Glutamatergic neuron (in vitro differentiated cells): ENCODE measurements around the gene RNPC3. TPM values are rescaled to one million over a fixed set of nuclear protein-coding genes. Genes with fewer than 3 reads are reported as not detected.
"Not testable (repeated sequence)": the region's sequence is repeated elsewhere in the genome, so short reads cannot be mapped to it uniquely, and the experiment has no call there.

ENCODE experiments used
- DNase-seq: peaks from one replicate; pipeline ENCODE4 v3.0.0; 2022
- H3K27ac Mint-ChIP-seq: one replicate; pipeline ENCODE4 v1.8.0; 2020; ENCODE audit warnings: mild to moderate bottlenecking, mixed read lengths, inconsistent platforms; ENCODE audit not compliant: unreplicated experiment
- H3K27me3 Mint-ChIP-seq: one replicate; pipeline ENCODE4 v1.8.0; 2020; ENCODE audit warnings: mild to moderate bottlenecking, moderate library complexity, mixed read lengths, inconsistent platforms; ENCODE audit not compliant: unreplicated experiment
- H3K36me3 Mint-ChIP-seq: one replicate; pipeline ENCODE4 v1.8.0; 2020; ENCODE audit warnings: mild to moderate bottlenecking, mixed read lengths, inconsistent platforms; ENCODE audit not compliant: unreplicated experiment
- H3K4me1 Mint-ChIP-seq: one replicate; pipeline ENCODE4 v1.8.0; 2020; ENCODE audit warnings: mild to moderate bottlenecking, low read depth, mixed read lengths, inconsistent platforms; ENCODE audit not compliant: unreplicated experiment
- H3K4me3 Mint-ChIP-seq: one replicate; pipeline ENCODE4 v1.8.0; 2020; ENCODE audit warnings: mild to moderate bottlenecking, mixed read lengths, inconsistent platforms; ENCODE audit not compliant: unreplicated experiment
- H3K9me3 Mint-ChIP-seq: one replicate; pipeline ENCODE4 v1.8.0; 2020; ENCODE audit warnings: mild to moderate bottlenecking, moderate library complexity, mixed read lengths, inconsistent platforms; ENCODE audit not compliant: unreplicated experiment
- CTCF ChIP-seq: fragments of 200-600 bp; sonication (generic); IDR thresholded peaks from one replicate; pipeline ENCODE4 v1.5.0; 2021; ENCODE audit not compliant: partially characterized antibody, unreplicated experiment
- total RNA-seq: library from RNA; stranded (reverse); fragmentation: NEBNext Ultra II Directional; extraction: Animal tissue kit (Norgen Biotek cat#: 25700); gene quantifications from one replicate; pipeline ENCODE4 v1.2.1, GENCODE V29; 2021; ENCODE audit not compliant: unreplicated experiment

Gene RNPC3
- total RNA-seq, 1 donor from 2014 or later, result 33.8 TPM

- H3K27me3 Mint-ChIP-seq, result no peaks in the 10 kb centered on the region
- no peak overlapping the region for H3K4me3 Mint-ChIP-seq
- no peaks in the 10 kb centered on the region for H3K9me3 Mint-ChIP-seq
- no peaks in the 10 kb centered on the region for H3K4me1 Mint-ChIP-seq
- no peak overlapping the region for H3K27ac Mint-ChIP-seq
- no peak for DNase-seq
- H3K36me3 Mint-ChIP-seq, result no peaks in the 10 kb centered on the region
- no peak for TF ChIP-seq CTCF
These were observed 57.0 kb downstream of the RNPC3 start for GRCh38 chr1:103582464-103582863.

- no peaks in the 10 kb centered on the region for H3K27me3 Mint-ChIP-seq
- H3K9me3 Mint-ChIP-seq, result peaks cover under 1% of the 10 kb centered on the region
- no peaks in the 10 kb centered on the region for H3K4me1 Mint-ChIP-seq
- DNase-seq, result no peak
- no peak for TF ChIP-seq CTCF
- H3K4me3 Mint-ChIP-seq, result no peak overlapping the region
- H3K36me3 Mint-ChIP-seq, result peaks cover 4% of the 10 kb centered on the region
- H3K27ac Mint-ChIP-seq, result no peak overlapping the region
These were observed 58.4 kb downstream of the RNPC3 start for GRCh38 chr1:103583887-103584286.

GRCh38 chr1:103584537-103584936 lies 59.0 kb downstream of the RNPC3 start:
- no peak for DNase-seq
- H3K27ac Mint-ChIP-seq, result no peak overlapping the region
- TF ChIP-seq CTCF, result no peak
- no peaks in the 10 kb centered on the region for H3K4me1 Mint-ChIP-seq
- peaks cover 3% of the 10 kb centered on the region for H3K9me3 Mint-ChIP-seq
- H3K4me3 Mint-ChIP-seq, result no peak overlapping the region
- no peaks in the 10 kb centered on the region for H3K27me3 Mint-ChIP-seq
- peaks cover 10% of the 10 kb centered on the region for H3K36me3 Mint-ChIP-seq

- not testable (repeated sequence) for H3K4me1 Mint-ChIP-seq, H3K9me3 Mint-ChIP-seq, H3K27ac Mint-ChIP-seq, H3K4me3 Mint-ChIP-seq, H3K36me3 Mint-ChIP-seq, H3K27me3 Mint-ChIP-seq, DNase-seq
These were observed 77.2 kb downstream of the RNPC3 start for GRCh38 chr1:103602740-103603139.

Other genes with a start within 250 kb of the RNPC3 start
- 9.9 TPM for gene AMY2B, start 45.9 kb downstream of the RNPC3 start, total RNA-seq
- gene AMY2A, start 91.7 kb downstream of the RNPC3 start, total RNA-seq, result not detected
- gene AMY1A, start 130.1 kb downstream of the RNPC3 start, total RNA-seq, result not detected
- gene AMY1B, start 170.5 kb downstream of the RNPC3 start, total RNA-seq, result not detected
- gene AMY1C, start 224.2 kb downstream of the RNPC3 start, total RNA-seq, result not detected